ENCODE results near the gene LRRC1. TPM values are rescaled to one million over a fixed set of nuclear protein-coding genes. Genes with fewer than 3 reads are reported as not detected.

Gene LRRC1
- total and polyA plus RNA-seq, 4 donors = 0.36 to 6.4 (median 0.94) TPM

DNA sequence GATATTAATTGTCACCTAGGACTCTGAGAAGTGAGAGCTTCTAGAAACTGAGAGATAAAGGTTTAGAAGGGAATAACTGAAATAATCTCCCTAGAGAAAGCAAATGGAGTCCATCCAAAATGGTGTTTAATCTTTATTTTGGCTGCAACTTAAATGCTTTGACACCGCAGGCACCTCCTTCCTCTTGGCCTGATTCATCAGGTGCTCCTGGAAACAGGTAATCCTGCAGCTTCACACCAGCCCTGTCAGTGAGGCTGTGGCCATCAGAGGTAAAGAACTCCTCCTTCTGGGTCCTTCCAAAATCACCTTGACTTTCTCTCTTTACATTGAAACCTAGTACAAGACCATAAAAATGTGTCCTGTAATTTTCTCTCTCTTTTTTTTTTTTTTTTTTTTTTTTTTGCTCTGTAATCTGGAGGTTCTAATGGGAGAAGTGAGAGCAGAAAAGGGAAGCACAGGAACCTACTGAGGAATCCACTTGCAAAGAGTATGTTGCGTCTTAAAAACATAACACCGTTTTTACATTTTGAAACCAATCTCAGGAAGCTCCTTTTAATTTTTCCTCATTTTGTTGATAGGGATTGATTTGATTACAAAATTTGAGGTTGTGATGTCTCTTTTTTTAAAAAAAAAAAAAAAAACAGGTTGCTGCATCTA lies 124.2 kb downstream of the LRRC1 start (continued):
- TF ChIP-seq, protein P1, sequence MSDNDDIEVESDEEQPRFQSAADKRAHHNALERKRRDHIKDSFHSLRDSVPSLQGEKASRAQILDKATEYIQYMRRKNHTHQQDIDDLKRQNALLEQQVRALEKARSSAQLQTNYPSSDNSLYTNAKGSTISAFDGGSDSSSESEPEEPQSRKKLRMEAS (IDR thresholded peaks at IDR 0.05) = no peak

DNA sequence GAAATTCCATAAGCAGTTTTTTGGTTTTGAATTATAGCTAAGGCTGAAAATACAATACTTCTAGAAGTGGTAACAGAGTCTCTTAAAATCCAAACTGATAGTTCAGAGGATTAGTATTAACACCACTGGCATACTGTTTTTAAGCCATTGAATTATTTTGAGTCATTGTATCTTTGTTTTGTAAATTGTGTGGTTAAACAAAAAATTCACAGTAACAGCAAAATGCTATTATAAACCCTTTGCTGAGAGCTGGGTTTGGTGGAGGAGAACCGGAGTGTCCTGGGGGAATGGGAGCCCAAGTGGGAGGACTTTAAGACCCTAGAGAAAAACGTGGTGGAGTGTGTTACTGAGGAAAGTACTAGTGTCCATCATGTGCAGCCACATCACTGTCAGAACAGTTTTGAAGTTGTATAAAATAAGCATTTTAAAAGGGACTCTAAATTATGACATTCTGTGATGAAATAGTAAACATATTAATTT lies 125.1 kb downstream of the LRRC1 start:
- TF ChIP-seq JUND (IDR thresholded peaks at IDR 0.05) (no peak), SP1 (IDR thresholded peaks at IDR 0.05) (no peak), GABPA (IDR thresholded peaks at IDR 0.05 in 1 of 2, conservative IDR thresholded peaks at IDR 0.05 in 1 of 2) (no peak), HNF4G (IDR thresholded peaks at IDR 0.05) (no peak), RAD21 (IDR thresholded peaks at IDR 0.05) (no peak), EGR1 (IDR thresholded peaks at IDR 0.05; ENCODE audit: low read depth in 2 of 2) (no peak), NR2F2 (IDR thresholded peaks at IDR 0.05) (no peak)
- TF ChIP-seq, protein P2, sequence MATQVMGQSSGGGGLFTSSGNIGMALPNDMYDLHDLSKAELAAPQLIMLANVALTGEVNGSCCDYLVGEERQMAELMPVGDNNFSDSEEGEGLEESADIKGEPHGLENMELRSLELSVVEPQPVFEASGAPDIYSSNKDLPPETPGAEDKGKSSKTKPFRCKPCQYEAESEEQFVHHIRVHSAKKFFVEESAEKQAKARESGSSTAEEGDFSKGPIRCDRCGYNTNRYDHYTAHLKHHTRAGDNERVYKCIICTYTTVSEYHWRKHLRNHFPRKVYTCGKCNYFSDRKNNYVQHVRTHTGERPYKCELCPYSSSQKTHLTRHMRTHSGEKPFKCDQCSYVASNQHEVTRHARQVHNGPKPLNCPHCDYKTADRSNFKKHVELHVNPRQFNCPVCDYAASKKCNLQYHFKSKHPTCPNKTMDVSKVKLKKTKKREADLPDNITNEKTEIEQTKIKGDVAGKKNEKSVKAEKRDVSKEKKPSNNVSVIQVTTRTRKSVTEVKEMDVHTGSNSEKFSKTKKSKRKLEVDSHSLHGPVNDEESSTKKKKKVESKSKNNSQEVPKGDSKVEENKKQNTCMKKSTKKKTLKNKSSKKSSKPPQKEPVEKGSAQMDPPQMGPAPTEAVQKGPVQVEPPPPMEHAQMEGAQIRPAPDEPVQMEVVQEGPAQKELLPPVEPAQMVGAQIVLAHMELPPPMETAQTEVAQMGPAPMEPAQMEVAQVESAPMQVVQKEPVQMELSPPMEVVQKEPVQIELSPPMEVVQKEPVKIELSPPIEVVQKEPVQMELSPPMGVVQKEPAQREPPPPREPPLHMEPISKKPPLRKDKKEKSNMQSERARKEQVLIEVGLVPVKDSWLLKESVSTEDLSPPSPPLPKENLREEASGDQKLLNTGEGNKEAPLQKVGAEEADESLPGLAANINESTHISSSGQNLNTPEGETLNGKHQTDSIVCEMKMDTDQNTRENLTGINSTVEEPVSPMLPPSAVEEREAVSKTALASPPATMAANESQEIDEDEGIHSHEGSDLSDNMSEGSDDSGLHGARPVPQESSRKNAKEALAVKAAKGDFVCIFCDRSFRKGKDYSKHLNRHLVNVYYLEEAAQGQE (IDR thresholded peaks at IDR 0.05) = no peak
- TF ChIP-seq, protein P3, sequence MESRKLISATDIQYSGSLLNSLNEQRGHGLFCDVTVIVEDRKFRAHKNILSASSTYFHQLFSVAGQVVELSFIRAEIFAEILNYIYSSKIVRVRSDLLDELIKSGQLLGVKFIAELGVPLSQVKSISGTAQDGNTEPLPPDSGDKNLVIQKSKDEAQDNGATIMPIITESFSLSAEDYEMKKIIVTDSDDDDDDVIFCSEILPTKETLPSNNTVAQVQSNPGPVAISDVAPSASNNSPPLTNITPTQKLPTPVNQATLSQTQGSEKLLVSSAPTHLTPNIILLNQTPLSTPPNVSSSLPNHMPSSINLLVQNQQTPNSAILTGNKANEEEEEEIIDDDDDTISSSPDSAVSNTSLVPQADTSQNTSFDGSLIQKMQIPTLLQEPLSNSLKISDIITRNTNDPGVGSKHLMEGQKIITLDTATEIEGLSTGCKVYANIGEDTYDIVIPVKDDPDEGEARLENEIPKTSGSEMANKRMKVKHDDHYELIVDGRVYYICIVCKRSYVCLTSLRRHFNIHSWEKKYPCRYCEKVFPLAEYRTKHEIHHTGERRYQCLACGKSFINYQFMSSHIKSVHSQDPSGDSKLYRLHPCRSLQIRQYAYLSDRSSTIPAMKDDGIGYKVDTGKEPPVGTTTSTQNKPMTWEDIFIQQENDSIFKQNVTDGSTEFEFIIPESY (IDR thresholded peaks at IDR 0.05) = no peak
- TF ChIP-seq, protein P4, sequence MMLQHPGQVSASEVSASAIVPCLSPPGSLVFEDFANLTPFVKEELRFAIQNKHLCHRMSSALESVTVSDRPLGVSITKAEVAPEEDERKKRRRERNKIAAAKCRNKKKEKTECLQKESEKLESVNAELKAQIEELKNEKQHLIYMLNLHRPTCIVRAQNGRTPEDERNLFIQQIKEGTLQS (IDR thresholded peaks at IDR 0.05) = no peak
- no peak for DNase-seq (ENCODE audit: low spot score)
- 71% methylated on average over 2 of the region's 2 CpGs for WGBS
- no peak overlapping the region for H3K9ac ChIP-seq (ENCODE audit: low read depth in 1 of 2, low read length in 2 of 2)
- H3K4me3 ChIP-seq (ENCODE audit: low read depth in 1 of 3, low read length in 3 of 3) = no peak overlapping the region
- no peaks in the 10 kb centered on the region for H3K27me3 ChIP-seq (ENCODE audit: control insufficient read depth in 4 of 4, insufficient read depth in 4 of 4, low read length in 3 of 4)
- H3K27ac ChIP-seq (ENCODE audit: low read depth in 1 of 2, low read length in 2 of 2) = no peak overlapping the region
- H3K9me3 ChIP-seq (ENCODE audit: control insufficient read depth in 4 of 4, low read length in 3 of 4) = no peaks in the 10 kb centered on the region
- no peaks in the 10 kb centered on the region for H3K36me3 ChIP-seq (ENCODE audit: control insufficient read depth in 4 of 4, insufficient read depth in 3 of 4, low read depth in 1 of 4, low read length in 3 of 4)
- H3K4me1 ChIP-seq (ENCODE audit: control insufficient read depth in 4 of 4, insufficient read depth in 4 of 4, low read length in 3 of 4) = no peaks in the 10 kb centered on the region

DNA sequence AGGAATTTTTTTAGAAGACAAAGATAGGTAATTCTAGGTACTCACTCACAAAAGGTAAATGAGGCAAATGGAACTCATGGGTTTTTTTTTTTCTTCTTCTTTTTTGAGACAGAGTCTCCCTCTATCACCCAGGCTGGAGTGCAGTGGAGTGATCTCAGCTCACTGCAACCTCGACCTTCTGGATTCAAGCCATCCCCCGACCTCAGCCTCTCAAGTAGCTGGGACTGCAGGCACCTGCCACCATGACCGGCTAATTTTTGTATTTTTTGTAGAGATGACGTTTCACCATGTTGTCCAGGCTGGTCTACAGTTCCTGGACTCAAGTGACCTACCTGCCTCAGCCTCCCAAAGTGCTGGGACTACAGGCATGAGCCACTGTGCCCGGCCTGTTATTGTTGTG lies 126.1 kb downstream of the LRRC1 start:
- Histone ChIP-seq H3K9ac (ENCODE audit: low read depth in 1 of 2, low read length in 2 of 2) (no peak overlapping the region), H3K27ac (ENCODE audit: low read depth in 1 of 2, low read length in 2 of 2) (no peak overlapping the region), H3K27me3 (ENCODE audit: control insufficient read depth in 4 of 4, insufficient read depth in 4 of 4, low read length in 3 of 4) (no peaks in the 10 kb centered on the region), H3K9me3 (ENCODE audit: control insufficient read depth in 4 of 4, low read length in 3 of 4) (no peaks in the 10 kb centered on the region), H3K4me1 (ENCODE audit: control insufficient read depth in 4 of 4, insufficient read depth in 4 of 4, low read length in 3 of 4) (no peaks in the 10 kb centered on the region), H3K4me3 (ENCODE audit: low read depth in 1 of 3, low read length in 3 of 3) (no peak overlapping the region), H3K36me3 (ENCODE audit: control insufficient read depth in 4 of 4, insufficient read depth in 3 of 4, low read depth in 1 of 4, low read length in 3 of 4) (no peaks in the 10 kb centered on the region)
- TF ChIP-seq JUND (IDR thresholded peaks at IDR 0.05) = no peak
- TF ChIP-seq, protein P2 (IDR thresholded peaks at IDR 0.05) = no peak
- TF ChIP-seq RXRA (IDR thresholded peaks at IDR 0.05) = no peak
- TF ChIP-seq YY1 (IDR thresholded peaks at IDR 0.05) = no peak
- TF ChIP-seq EGR1 (IDR thresholded peaks at IDR 0.05; ENCODE audit: low read depth in 2 of 2) = no peak
- 89% methylated on average over 5 of the region's 5 CpGs for WGBS
- DNase-seq (ENCODE audit: low spot score) = no peak

Measured in liver (tissue), 9 donors.